Stomach (tissue), 9 donors: ENCODE measurements around the gene TFAP2A. TPM values are rescaled to one million over a fixed set of nuclear protein-coding genes. Genes with fewer than 3 reads are reported as not detected.
A peak's percentile ranks its signal among the peaks of the same experiment; 100 is the strongest.

ENCODE experiments used
- DNase-seq, 2 donors: peaks; one replicate each; pipeline versions ENCODE4 v3.0.0 to v3.0.0-alpha.2; 2013 to 2019
- H3K27ac ChIP-seq, 5 donors: fragments of 200-600 bp in 4 of 5; sonication (generic) in 4 of 5; one replicate each; pipeline ENCODE4 v1.5.1; 2013 to 2019; ENCODE audit warnings: mild to moderate bottlenecking in 1 of 5, moderate library complexity in 1 of 5
- H3K27me3 ChIP-seq, 3 donors: fragments of 200-600 bp; sonication (generic); one replicate each; pipeline ENCODE4 v1.5.1; 2017 to 2019; ENCODE audit warnings: mixed run types in 1 of 3
- H3K36me3 ChIP-seq, 4 donors: fragments of 200-600 bp; sonication (generic); 1 replicate in 3 of 4; 2 replicates in 1 of 4; pipeline ENCODE4 v1.5.1; 2016 to 2019
- H3K4me1 ChIP-seq, 4 donors: fragments of 200-600 bp; sonication (generic); one replicate each; pipeline ENCODE4 v1.5.1; 2016 to 2019
- H3K4me3 ChIP-seq, 4 donors: fragments of 200-600 bp; sonication (generic) in 3 of 4; one replicate each; pipeline ENCODE4 v1.5.1; 2016 to 2019; ENCODE audit warnings: mild to moderate bottlenecking in 1 of 4
- H3K9me3 ChIP-seq, 4 donors: fragments of 200-600 bp; sonication (generic); one replicate each; pipeline ENCODE4 v1.5.1; 2016 to 2019
- EP300 ChIP-seq: sonication (generic); formaldehyde crosslinking; IDR thresholded peaks from one replicate; pipeline ENCODE4 v1.6.1; 2017; ENCODE audit warnings: antibody characterized with exemption
- POLR2A ChIP-seq, 4 donors: fragments of 450-650 bp; IDR thresholded peaks; one replicate each; pipeline ENCODE4 v1.6.1; 2016; ENCODE audit warnings: antibody characterized with exemption in 4 of 4, control low read depth in 2 of 4, mild to moderate bottlenecking in 1 of 4, moderate library complexity in 1 of 4
- POLR2AphosphoS5 ChIP-seq, 3 donors: sonication (generic); formaldehyde crosslinking; IDR thresholded peaks; one replicate each; pipeline ENCODE4 v1.6.1; 2016; ENCODE audit warnings: antibody characterized with exemption in 3 of 3
- WGBS, 5 donors: extraction: QIAGEN DNeasy Blood & Tissue Kit in 3 of 5; methylation state at CpG; one replicate each; pipeline versions ENCODE4 v1.1.5 to v1.1.7; 2013 to 2018; 5-methylcytosine and 5-hydroxymethylcytosine counted together
- intact Hi-C: fragments of 100-400 bp; cut with DNase I; formaldehyde crosslinking; loops from one replicate; pipeline ENCODE4 v1.15.1; 2023; ENCODE audit warnings: low total_unique reads
- polyA plus RNA-seq, 3 donors: library from polyadenylated mRNA; stranded (reverse); fragments of 200-250 nt; gene quantifications; one replicate each; pipeline ENCODE4 v1.2.3, GENCODE V29; 2013
- total RNA-seq, 5 donors: library from RNA; depleted of rRNA; stranded (reverse); fragments of >200 nt; gene quantifications; one replicate each; pipeline versions ENCODE4 v1.1.0 to v1.2.3, GENCODE V29; 2014 to 2016
- TF ChIP-seq, protein P1 (sequence below), 7 experiments: fragments of 450-650 bp in 4 of 7; fragments of 200-600 bp in 3 of 7; sonication (generic) in 3 of 7; IDR thresholded peaks; one replicate each; pipeline ENCODE4 v1.5.1; 2016 to 2019; ENCODE audit warnings: antibody characterized with exemption in 7 of 7, control low read depth in 2 of 7, mild to moderate bottlenecking in 1 of 7
- donor health status: healthy with polysubstance abuse.
- donor health status: Bipolar disorder and iron deficiency.
- donor health status: healthy.

The TFAP2A gene
- total and polyA plus RNA-seq, 8 donors = 0.18 to 10.1 (median 0.50) TPM; not detected in 5

DNA sequence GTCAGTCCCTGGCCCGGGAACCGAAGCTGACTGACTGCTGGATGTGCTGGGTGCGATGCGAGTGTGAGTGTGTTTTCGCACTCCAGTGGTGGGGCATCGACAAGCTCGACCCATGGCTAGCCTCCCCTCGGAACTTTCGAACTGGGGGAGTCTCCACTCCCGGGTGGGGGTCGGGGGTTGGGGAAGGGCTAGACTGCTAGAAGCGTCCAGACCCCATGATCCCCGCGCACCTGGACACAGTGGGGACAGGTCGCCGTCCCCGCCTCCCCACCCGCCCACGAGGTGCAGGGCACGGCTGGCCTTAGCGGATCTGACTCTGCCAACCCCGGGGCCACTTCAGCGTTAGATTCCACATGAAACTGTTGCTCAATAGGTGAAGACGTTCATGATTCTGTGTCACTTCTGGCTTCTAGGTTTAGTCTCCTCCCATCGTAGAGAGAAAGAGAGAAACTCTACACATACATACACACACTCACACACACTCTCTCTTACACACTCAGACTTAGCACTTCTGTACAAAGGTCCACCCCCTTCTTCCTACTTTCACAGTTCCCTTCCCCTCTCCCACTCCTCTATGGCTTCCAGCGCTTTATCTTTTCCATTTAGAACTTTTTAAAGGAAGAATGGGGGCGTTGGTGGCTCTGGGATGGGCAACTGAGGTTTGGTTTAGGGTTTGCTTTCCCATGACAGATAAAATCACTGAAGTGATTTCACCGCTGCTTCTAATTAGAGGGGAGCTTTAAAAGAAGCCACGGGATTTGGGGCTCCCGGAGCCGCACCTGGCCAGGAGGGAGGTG is 5.1 kb upstream of the TFAP2A start:
- intact Hi-C loops = loop anchor here (10.0 kb wide), 1 partner anchor 385 kb away; no protein-coding TSS in a partner anchor
- TF ChIP-seq, protein P1, sequence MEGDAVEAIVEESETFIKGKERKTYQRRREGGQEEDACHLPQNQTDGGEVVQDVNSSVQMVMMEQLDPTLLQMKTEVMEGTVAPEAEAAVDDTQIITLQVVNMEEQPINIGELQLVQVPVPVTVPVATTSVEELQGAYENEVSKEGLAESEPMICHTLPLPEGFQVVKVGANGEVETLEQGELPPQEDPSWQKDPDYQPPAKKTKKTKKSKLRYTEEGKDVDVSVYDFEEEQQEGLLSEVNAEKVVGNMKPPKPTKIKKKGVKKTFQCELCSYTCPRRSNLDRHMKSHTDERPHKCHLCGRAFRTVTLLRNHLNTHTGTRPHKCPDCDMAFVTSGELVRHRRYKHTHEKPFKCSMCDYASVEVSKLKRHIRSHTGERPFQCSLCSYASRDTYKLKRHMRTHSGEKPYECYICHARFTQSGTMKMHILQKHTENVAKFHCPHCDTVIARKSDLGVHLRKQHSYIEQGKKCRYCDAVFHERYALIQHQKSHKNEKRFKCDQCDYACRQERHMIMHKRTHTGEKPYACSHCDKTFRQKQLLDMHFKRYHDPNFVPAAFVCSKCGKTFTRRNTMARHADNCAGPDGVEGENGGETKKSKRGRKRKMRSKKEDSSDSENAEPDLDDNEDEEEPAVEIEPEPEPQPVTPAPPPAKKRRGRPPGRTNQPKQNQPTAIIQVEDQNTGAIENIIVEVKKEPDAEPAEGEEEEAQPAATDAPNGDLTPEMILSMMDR (IDR thresholded peaks at IDR 0.05) = no peak
- TF ChIP-seq POLR2AphosphoS5 (IDR thresholded peaks at IDR 0.05) = no peak
- no peak for TF ChIP-seq POLR2A (IDR thresholded peaks at IDR 0.05)
- no peak for TF ChIP-seq EP300
- 4 to 14% (median 6%) methylated on average over 17 to 31 of the region's 31 CpGs for WGBS, 5 donors

GRCh38 chr6:10418862-10419748 is 4.2 kb upstream of the TFAP2A start:
- no peak for TF ChIP-seq POLR2A (IDR thresholded peaks at IDR 0.05)
- TF ChIP-seq POLR2AphosphoS5 (IDR thresholded peaks at IDR 0.05) = no peak
- TF ChIP-seq, protein P1 (IDR thresholded peaks at IDR 0.05) = no peak
- TF ChIP-seq EP300 = no peak
- peak in 1 of 2 donors; percentile 72 for DNase-seq
- peak overlapping the region in 1 of 4 donors; percentile 16 for H3K4me3 ChIP-seq

More for the DNA sequence above, 5.1 kb upstream of the TFAP2A start:
- Histone ChIP-seq H3K9me3 (peaks cover 0 to 25% (median 0%) of the 10 kb centered on the region in 4 donors), H3K27me3 (peaks cover 52 to 100% (median 100%) of the 10 kb centered on the region in 3 donors), H3K4me3 (peak overlapping the region in 1 of 4 donors; percentile 16), H3K27ac (no peak overlapping the region), H3K36me3 (no peaks in the 10 kb centered on the region), H3K4me1 (peaks cover 7 to 57% (median 39%) of the 10 kb centered on the region in 4 donors)
- no peak for DNase-seq

GRCh38 chr6:10418361-10418861 is 3.5 kb upstream of the TFAP2A start:
- TF ChIP-seq POLR2A (IDR thresholded peaks at IDR 0.05) (no peak), EP300 (no peak), POLR2AphosphoS5 (IDR thresholded peaks at IDR 0.05) (no peak)
- TF ChIP-seq, protein P1 (IDR thresholded peaks at IDR 0.05) = no peak
- Histone ChIP-seq H3K9me3 (peaks cover 0 to 25% (median 0%) of the 10 kb centered on the region in 4 donors), H3K36me3 (no peaks in the 10 kb centered on the region), H3K27me3 (peaks cover 63 to 100% (median 100%) of the 10 kb centered on the region in 3 donors), H3K4me3 (no peak overlapping the region), H3K4me1 (peaks cover 21 to 72% (median 55%) of the 10 kb centered on the region in 4 donors), H3K27ac (no peak overlapping the region)
- intact Hi-C loops = no loop called here
- no peak for DNase-seq
- WGBS, 5 donors = 56 to 65% (median 61%) methylated on average over 13 to 18 of the region's 18 CpGs

More at GRCh38 chr6:10418862-10419748, 4.2 kb upstream of the TFAP2A start:
- Histone ChIP-seq H3K9me3 (peaks cover 0 to 25% (median 0%) of the 10 kb centered on the region in 4 donors), H3K4me1 (peaks cover 14 to 65% (median 48%) of the 10 kb centered on the region in 4 donors), H3K36me3 (no peaks in the 10 kb centered on the region), H3K27me3 (peaks cover 58 to 100% (median 100%) of the 10 kb centered on the region in 3 donors), H3K27ac (no peak overlapping the region)
- intact Hi-C loops = no loop called here
- WGBS, 5 donors = 5 to 9% (median 8%) methylated on average over 32 to 56 of the region's 56 CpGs

DNA sequence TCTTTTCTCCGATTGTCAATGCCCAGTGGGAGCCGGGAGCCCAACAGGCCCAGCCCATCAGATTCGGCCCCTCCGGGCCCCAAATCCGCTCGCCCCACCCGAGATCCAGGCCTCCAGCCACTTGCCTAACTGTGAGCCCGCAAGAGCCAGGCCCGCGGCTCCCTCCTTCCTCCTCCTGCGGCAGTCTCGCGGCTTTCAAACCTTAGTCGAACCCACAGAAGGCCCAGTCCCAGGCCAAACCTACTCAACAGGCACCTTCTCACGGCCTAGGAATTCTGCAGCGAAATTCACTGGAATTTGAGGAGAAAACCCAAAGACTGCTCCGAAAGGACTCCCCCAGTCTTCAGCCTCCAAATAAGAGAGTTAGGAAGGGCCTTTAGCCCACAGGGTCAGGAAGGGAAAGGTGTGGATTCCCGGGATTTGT is 2.8 kb upstream of the TFAP2A start:
- intact Hi-C loops = no loop called here
- peaks cover 62 to 100% (median 100%) of the 10 kb centered on the region in 3 donors for H3K27me3 ChIP-seq
- WGBS, 5 donors = 44 to 57% (median 46%) methylated on average over 16 to 18 of the region's 18 CpGs
- DNase-seq = no peak
- TF ChIP-seq EP300 = no peak
- no peak for TF ChIP-seq POLR2AphosphoS5 (IDR thresholded peaks at IDR 0.05)
- TF ChIP-seq POLR2A (IDR thresholded peaks at IDR 0.05) = no peak
- TF ChIP-seq, protein P1 (IDR thresholded peaks at IDR 0.05) = no peak
- H3K27ac ChIP-seq = no peak overlapping the region
- H3K9me3 ChIP-seq = peaks cover 0 to 25% (median 0%) of the 10 kb centered on the region in 4 donors
- H3K4me1 ChIP-seq = peaks cover 28 to 74% (median 58%) of the 10 kb centered on the region in 4 donors
- no peak overlapping the region for H3K4me3 ChIP-seq
- no peaks in the 10 kb centered on the region for H3K36me3 ChIP-seq
